GM15510 (cell line): ENCODE measurements around the gene ARID2.

Source experiments
- POLR2A ChIP-seq: IDR thresholded peaks from 3 replicates; pipeline ENCODE4 v1.6.1; 2011; ENCODE audit warnings: borderline replicate concordance; ENCODE audit not compliant: insufficient read length; ENCODE audit errors: extremely low read depth

ARID2 gene

DNA sequence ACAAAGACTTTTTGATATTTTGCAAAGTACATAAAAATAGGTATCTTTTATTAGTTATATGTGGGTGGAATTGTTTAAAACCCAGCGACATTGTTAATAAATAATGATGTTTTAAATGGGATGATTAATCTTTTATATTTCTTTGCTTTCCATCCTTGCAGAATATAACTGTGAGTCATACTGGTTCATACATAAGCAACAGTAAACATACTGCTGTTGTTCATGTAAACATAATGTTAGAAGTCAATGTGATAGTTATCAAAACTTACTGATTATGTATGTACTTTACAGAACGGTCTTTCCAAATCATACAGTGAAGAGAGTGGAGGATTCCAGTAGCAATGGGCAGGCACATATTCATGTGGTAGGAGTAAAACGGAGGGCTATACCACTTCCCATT lies 119.8 kb downstream of the ARID2 start:
- no peak for TF ChIP-seq POLR2A

DNA sequence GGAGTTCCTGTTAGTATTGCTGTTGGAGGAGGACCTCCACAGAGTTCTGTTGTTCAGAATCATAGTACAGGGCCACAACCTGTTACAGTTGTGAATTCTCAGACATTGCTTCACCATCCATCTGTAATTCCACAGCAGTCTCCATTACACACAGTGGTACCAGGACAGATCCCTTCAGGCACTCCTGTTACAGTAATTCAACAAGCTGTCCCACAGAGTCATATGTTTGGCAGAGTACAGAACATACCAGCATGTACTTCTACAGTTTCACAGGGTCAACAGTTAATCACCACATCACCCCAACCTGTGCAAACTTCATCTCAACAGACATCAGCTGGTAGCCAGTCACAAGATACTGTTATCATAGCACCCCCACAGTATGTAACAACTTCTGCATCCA lies 120.8 kb downstream of the ARID2 start:
- no peak for TF ChIP-seq POLR2A

DNA sequence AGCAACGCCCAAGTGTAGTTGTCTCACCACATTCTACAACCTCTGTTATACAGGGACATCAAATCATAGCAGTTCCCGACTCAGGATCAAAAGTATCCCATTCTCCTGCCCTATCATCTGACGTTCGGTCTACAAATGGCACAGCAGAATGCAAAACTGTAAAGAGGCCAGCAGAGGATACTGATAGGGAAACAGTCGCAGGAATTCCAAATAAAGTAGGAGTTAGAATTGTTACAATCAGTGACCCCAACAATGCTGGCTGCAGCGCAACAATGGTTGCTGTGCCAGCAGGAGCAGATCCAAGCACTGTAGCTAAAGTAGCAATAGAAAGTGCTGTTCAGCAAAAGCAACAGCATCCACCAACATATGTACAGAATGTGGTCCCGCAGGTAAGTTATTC lies 123.0 kb downstream of the ARID2 start:
- no peak for TF ChIP-seq POLR2A

DNA sequence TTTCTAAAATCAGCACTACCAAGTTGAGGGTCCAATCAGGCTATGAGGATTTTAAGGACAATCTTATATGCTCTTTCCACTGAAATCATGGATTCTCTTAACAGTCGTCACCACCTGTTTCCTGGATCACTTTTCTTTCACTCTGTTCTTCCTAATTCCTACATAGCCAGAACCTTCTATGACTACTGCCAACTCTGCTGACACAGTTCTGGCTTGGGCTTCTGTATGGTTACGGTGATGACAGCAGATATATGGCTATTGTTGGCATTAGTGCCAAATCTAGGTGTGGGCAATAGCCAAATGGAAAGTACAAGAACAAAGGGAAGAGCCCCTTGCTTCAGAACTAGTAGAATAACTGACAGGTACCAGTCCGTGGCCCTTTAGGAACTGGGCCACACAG lies 124.0 kb downstream of the ARID2 start:
- TF ChIP-seq POLR2A = no peak

DNA sequence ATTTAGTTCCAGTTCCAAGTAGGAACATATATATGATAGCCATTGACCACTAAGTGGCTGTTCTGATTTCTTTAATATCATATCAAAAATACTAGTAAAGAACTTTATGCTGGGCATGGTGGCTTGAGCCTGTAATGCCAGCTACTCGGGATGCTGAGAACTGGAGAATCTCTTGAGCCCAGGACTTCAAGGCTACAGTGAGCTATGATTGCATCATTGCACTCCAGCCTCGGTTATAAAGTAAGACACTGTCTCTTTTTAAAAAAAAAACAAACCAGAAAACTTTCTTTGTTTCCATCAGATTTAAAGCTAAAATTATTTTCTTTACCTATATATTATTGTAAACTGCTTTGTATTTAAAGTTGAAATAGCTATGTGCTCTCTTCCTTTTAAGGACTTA lies 133.8 kb downstream of the ARID2 start:
- no peak for TF ChIP-seq POLR2A

DNA sequence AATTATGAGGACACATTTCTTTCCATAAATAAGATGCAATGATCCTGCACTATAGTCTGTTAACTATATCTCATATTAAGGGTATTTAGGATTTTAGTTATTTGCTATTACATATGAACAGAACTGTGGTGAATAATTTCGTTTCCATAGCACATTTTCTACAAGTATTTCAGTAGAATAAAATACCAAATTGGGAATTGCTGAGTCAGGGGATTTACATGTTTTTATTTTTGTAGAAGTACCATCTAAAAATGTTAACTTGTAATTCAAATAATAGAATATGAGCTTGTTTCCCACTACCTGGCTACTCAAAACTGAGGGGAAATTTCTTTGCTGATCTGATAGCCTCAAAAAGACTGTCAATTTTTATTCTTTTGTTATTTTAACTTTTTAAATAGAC lies 136.8 kb downstream of the ARID2 start:
- no peak for TF ChIP-seq POLR2A

DNA sequence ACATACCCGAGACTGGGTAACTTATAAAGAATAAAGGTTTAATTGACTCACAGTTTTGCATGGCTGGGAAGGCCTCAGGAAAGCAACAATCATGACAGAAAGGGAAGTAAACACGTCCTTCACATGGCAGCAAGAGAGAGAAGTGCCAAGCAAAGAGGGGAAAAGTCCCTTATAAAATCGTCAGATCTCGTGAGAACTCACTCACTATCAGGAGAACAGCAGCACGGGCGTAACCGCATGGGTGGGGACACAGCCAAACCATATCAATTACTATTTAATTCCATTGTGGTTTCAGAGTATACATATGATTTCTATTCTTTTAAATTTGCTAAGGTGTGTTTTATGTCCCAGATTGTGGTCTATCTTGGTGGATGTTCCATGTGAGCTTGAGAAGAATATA lies 142.9 kb downstream of the ARID2 start:
- TF ChIP-seq POLR2A = no peak

DNA sequence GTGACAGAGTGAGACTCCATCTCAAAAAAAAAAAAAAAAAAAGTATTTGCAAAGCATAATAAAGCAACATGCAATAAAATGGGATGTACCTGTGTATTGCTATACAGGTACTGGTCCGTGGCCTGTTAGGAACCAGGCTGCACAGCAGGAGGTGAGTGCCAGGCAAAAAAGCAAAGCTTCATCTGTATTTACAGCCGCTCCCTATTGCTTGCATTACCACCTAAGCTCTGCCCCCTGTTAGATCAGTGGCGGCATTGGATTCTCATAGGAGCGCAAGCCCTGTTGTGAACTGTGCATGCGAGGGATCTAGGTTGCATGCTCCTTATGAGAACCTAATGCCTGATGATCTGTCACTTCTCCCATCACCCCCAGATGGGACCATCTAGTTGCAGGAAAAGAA lies 147.6 kb downstream of the ARID2 start:
- no peak for TF ChIP-seq POLR2A

DNA sequence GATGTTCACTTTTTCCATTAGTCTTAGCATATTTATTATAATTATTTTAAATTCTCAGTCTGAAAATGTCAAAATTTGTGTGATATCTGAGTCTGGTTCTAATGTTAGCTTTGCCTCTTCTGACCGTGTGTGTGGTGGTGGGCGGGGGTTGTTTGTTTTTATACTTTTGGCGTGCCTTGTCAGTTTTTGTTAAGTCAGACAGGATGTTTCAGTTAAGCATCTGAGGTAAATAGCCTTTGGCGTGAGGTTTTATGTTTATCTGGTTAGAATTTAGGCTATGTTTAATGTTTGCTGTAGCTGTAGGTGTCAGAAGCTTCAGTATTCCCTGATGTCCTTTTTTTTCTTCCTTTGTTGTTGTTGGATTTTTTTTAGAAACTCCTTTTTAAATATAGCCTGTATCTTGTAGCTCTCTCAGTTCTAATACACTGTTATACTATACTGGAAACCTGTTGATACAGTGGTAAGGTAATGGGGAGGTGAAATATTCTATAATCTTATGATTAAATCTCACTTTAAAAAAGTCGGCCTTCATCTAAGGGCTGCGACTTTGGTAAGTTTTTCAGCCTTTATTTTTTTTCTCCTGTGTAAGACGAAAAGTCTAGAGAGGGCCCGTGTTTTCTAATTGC lies 149.2 kb downstream of the ARID2 start:
- no peak for TF ChIP-seq POLR2A

DNA sequence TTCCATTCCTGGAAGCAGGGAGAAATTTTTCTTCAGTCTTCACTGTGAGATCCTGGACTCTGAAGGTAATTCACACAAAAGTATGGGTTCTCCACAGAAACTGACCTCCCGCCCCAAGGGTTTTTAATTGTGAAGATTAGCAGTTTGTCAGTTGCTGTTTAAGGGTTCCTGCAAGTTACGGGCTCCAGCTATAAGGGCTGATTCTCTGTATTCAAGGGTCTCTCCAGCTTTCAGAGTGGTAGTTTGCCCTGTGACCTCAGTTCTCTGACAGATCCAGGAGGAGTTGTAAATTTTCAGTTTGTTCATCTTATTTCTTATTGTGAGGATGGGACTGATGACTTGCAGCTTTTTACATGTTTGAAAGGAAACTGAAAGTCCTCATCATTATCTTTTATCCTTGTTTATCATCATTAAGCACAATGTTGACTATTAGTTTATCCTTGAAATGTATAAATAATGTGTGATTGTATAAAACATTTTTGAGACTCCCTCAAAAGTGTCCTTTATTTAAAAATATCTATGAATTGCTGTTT lies 149.9 kb downstream of the ARID2 start:
- TF ChIP-seq POLR2A = no peak

DNA sequence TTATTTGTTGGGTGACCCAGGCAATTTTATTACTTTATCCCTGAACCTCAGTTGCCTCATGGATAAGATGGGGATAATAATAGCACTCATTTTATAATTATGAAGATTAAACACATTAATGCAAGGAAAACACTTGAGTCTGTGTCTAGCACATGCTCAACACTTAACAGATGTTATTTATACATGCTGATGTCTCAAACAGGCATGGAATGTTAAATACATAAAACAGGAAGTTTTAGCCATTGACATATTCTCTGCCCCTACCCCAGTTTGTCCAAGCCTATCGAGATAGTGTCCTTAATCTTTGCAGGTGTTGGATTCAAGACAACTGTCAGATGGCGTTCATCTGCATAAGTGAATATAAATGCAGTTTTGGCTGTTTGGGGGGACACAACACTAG lies 151.0 kb downstream of the ARID2 start:
- TF ChIP-seq POLR2A = no peak

DNA sequence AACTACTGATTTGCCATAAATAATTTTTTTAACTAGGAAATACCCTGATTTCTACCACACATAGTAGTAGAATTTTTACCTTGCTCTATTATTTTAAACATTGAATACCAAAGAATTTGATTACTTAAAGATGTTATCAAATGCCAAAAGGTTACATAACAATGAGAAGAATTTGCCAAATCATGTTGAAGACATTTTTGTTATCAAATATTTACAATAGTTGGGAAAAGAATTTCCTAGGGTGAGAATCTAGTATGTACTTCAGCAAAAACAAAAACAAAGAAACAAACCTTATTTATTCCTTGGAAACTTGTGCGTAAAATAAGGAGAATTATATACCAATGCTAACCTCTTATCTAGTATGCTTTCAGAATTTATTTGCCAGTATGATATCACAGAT lies 153.7 kb downstream of the ARID2 start:
- no peak for TF ChIP-seq POLR2A

DNA sequence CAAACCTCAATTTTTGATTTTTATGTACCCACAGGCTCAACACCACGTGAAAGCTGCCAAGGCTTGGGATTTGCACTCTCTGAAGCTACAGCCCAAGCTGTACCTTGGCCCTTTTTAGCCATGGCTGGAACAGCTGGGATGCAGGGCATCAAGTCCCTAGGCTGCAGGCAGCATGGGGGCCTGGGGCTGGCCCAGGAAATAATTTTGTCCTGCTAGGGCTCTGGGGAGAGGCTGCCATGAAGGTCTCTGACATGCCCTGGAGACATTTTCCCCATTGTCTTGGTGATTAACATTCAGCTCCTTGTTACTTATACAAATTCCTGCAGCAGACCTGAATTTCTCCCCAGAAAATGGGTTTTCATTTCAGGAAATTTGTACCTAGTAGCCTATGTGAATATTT lies 157.2 kb downstream of the ARID2 start:
- no peak for TF ChIP-seq POLR2A

DNA sequence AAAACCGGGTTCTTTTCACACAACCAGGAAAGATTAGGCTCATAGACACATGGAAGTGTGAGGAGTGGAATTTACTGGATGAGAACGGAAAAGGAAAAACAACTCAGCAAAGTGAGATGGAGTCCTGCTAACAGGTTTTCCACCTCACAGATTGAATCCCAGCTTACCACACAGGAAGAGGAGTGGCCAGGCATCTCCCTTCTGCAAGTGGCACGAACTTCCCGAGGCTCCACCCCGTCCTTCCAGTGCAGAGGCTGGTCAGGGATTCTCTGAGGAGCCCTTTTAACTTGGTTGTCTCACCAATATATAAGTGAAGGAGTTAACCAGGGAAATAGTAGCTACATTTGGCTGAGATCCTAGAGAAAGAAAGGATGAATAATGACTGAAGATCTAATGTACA lies 158.0 kb downstream of the ARID2 start:
- TF ChIP-seq POLR2A = no peak

DNA sequence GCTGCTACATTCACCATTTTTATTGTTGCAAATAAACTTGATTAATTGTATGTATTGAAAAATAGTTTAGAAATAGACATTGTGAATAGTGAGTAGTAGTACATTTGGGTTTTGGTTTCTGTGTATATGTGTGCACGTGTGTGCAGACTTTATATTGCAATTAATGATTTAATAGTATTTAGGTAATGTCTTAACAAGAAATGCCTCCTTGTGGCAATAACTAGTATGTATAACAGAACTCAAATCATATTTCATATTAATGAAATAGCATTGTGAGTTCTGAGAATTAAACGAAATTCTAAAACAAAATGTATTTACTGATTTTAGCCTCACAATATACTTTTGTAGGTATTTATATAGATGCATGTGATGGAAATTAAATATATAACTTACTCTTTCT lies 160.8 kb downstream of the ARID2 start:
- no peak for TF ChIP-seq POLR2A

DNA sequence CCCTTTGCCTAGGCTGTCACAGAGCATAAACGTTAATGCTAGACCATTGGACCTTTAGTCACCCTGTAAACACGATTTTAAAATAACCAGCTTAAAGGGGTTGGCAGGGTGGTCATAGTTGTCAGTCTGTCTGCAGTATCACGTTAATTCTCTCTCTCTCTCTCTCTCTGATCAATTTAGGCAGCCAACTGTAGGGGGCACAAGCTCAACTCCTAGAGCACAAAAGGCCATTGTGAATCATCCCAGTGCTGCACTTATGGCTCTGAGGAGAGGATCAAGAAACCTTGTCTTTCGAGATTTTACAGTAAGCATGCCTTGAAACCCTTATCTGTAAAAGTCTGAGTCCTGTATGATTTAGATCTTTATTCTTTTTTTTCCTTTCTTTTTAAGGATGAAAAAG lies 163.7 kb downstream of the ARID2 start:
- no peak for TF ChIP-seq POLR2A

DNA sequence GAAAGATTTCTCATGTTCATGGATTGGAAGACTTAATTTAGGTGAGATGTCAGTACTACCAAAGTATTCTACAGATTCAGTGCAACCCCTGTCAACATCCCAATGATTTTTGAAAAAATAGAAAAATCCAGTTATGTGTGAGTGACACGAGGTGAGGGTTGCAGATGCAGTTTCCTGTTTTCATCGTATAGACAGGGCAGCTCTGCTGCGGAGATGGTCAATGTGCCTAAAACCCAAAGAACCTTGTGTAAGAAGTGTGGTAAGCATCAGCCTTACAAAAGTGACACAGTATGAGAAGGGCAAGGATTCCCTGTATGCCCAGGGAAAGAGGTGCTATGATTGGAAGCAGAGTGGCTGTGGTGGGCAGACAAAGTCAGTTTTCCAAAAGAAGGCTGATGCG lies 166.5 kb downstream of the ARID2 start:
- no peak for TF ChIP-seq POLR2A

DNA sequence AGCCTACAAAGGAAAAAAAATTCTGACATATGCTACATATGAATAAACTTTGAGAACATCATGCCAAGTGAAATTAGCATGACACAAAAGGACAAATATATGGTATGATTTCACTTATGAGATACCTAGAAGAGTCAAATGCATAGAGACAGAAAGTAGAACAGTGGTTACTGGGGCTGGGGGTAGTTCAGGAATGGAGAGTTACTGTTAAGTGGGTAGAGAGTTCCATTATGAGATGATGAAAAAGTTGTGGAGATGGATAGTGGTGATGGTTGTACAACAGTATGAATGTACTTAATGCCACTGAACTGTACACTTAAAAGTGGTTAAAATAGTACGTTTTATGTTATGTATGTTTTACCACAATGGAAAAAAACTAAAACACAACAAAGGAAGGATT lies 168.6 kb downstream of the ARID2 start:
- TF ChIP-seq POLR2A = no peak

DNA sequence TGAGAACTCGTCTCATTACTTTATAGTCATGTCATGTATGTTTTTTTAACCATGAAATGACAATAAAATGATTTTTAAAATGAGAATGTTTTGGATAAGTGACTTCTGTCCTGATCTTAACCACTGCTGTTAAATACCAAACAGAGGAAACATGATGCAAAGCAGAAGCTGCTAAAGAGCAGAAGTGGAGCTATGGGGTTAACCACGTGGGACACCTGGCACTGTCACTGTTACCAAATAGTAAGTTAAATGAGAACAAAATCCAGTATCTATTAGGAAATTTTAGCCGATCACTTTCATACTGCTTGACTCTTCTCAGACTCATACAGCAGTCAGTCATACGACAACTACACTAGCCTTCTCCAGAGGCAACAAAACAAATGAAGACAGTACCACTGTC lies 178.4 kb downstream of the ARID2 start:
- TF ChIP-seq POLR2A = no peak
